GM19193 (cell line): ENCODE measurements around the gene ARL14.

Source experiments
- POLR2A ChIP-seq: IDR thresholded peaks from 4 replicates; pipeline ENCODE4 v1.6.1; 2011; ENCODE audit not compliant: insufficient read depth, insufficient read length; ENCODE audit errors: extremely low read depth

The ARL14 gene

GRCh38 chr3:160665784-160666526 lies 11.0 kb upstream of the ARL14 start:
- peak; percentile 23 for TF ChIP-seq POLR2A

- no peak for TF ChIP-seq POLR2A
Observed at GRCh38 chr3:160667452-160667851, 9.5 kb upstream of the ARL14 start.

- TF ChIP-seq POLR2A, result no peak
Observed at GRCh38 chr3:160668454-160668853, 8.5 kb upstream of the ARL14 start.

- no peak for TF ChIP-seq POLR2A
Observed at GRCh38 chr3:160671231-160671630, 5.7 kb upstream of the ARL14 start.

- TF ChIP-seq POLR2A, result no peak
Observed at GRCh38 chr3:160671995-160672394, 5.0 kb upstream of the ARL14 start.

GRCh38 chr3:160673188-160673587 lies 3.8 kb upstream of the ARL14 start:
- no peak for TF ChIP-seq POLR2A

- TF ChIP-seq POLR2A, result no peak
Observed at GRCh38 chr3:160675566-160676124, 1.3 kb upstream of the ARL14 start.

GRCh38 chr3:160677459-160677881 lies 510 bp downstream of the ARL14 start:
- no peak for TF ChIP-seq POLR2A

GRCh38 chr3:160678292-160678842 lies 1.4 kb downstream of the ARL14 start:
- TF ChIP-seq POLR2A, result no peak

GRCh38 chr3:160684368-160684740 lies 7.4 kb downstream of the ARL14 start:
- no peak for TF ChIP-seq POLR2A

- no peak for TF ChIP-seq POLR2A
Observed at GRCh38 chr3:160685144-160685766, 8.3 kb downstream of the ARL14 start.

- TF ChIP-seq POLR2A, result no peak
Observed at GRCh38 chr3:160686955-160687535, 10.1 kb downstream of the ARL14 start.

GRCh38 chr3:160691151-160691550 lies 14.2 kb downstream of the ARL14 start:
- no peak for TF ChIP-seq POLR2A

- TF ChIP-seq POLR2A, result no peak
Observed at GRCh38 chr3:160691962-160692361, 15.0 kb downstream of the ARL14 start.

- TF ChIP-seq POLR2A, result no peak
Observed at GRCh38 chr3:160693191-160693590, 16.2 kb downstream of the ARL14 start.

- TF ChIP-seq POLR2A, result no peak
Observed at GRCh38 chr3:160694345-160694744, 17.4 kb downstream of the ARL14 start.

GRCh38 chr3:160695003-160695402 lies 18.0 kb downstream of the ARL14 start:
- no peak for TF ChIP-seq POLR2A
